NCI-H2196 treated with DMSO at 0.1 percent for 48 hours (cell line): ENCODE measurements around the gene KLHDC7B.
"Not testable (repeated sequence)": the region's sequence is repeated elsewhere in the genome, so short reads cannot be mapped to it uniquely, and the experiment has no call there.

ENCODE experiments used
- DNase-seq: peaks from one replicate; lab custom pipeline; 2025; ENCODE audit not compliant: unreplicated experiment; lab: John Stamatoyannopoulos, UW

KLHDC7B gene

DNA sequence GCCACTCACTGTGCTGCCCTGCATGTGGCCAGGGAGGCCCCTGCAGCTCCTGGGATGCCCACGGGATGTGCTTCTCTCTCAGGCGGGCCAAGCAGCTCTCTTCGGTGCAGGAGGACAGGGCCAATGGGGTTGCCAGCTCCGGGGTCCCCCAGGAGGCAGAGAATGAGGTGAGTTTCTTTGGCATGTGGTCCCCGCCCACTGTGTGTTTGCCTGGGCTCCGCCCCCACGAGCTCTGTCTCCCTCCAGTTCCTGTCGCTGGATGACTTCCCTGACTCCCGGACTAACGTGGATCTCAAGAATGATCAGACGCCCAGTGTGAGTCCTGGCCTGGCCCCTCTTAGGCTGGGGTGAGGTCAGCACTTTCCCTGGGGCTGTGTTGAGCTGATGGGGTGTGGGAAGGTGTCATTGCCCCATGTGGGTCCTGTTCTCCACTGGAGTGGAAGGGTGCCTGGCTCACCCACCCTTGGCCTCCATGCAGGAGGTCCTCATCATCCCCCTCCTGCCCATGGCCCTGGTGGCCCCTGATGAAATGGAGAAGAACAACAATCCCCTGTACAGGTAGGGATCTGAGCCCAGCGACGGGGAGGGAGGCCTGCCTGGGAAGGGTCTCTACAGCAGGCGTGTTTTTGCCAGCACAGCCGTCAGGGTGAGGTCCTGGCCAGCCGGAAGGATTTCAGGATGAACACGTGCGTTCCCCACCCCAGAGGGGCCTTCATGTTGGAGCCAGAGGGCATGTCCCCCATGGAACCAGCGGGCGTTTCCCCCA is 28.0 kb upstream of the KLHDC7B start:
- no peak for DNase-seq

DNA sequence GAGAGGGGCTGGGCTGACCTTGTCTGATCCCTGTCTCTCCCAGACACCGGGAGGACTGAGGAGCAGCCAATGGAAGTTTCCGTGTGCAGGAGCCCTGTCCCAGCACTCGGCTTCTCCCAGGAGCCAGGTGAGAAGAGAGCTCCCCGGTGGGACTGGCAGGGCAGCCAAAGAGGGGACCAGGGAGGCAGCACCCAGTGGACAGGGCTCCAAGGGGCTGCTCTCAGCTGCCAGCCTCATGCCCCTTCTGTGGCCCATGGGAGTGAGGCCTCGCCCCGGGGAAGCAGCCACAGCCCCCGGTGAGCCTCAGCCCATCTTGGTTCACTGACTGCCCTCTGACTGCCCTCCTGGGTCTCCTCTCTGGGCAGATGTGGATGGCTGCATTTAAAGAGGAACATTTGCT is 27.1 kb upstream of the KLHDC7B start:
- no peak for DNase-seq

- DNase-seq = no peak
Measured at GRCh38 chr22:50519151-50519550, 26.5 kb upstream of the KLHDC7B start.

DNA sequence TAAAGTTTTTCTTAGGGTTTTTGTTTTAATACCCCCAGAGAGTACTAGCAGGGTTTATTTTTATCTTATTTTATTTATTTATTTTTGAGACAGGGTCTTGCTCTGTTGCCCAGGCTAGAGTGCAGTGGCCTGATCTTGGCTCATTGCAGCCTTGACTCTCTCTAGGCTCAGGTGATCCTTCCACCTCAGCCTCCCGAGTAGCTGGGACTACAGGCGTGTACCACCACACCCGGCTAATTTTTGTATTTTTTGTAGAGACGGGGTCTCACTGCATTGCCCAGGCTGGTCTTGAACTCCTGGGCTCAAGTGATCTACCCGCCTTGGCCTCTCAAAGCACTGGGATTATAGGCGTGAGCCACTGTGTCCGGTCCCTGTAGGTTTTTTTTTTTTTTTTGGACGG is 25.5 kb upstream of the KLHDC7B start:
- DNase-seq = not testable (repeated sequence)

GRCh38 chr22:50520826-50521453 is 24.8 kb upstream of the KLHDC7B start:
- no peak for DNase-seq

- DNase-seq = no peak
Measured at GRCh38 chr22:50521710-50522109, 24.0 kb upstream of the KLHDC7B start.

- no peak for DNase-seq
Measured at GRCh38 chr22:50522208-50522805, 23.4 kb upstream of the KLHDC7B start.

DNA sequence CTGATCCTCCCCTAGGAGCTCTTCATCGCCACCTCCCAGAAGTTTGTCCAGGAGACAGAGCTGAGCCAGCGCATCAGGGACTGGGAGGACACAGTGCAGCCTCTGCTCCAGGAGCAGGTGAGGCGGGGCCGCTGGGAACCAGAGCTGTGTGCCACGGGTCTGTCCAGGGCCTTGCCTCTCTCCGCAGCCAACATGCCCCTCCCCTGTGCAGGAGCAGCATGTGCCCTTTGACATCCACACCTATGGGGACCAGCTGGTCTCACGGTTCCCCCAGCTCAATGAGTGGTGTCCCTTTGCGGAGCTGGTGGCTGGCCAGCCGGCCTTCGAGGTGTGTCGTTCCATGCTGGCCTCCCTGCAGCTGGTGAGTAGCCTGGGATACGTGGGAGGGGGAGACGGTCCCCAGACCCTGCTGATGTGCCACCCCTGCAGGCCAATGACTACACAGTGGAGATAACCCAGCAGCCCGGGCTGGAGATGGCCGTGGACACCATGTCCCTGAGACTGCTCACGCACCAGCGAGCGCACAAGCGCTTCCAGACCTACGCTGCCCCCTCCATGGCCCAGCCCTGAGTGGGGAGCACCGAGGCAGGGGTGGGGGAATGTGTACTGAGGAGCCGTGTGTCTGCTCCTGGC is 22.8 kb upstream of the KLHDC7B start:
- no peak for DNase-seq

GRCh38 chr22:50523458-50523805 is 22.3 kb upstream of the KLHDC7B start:
- DNase-seq = no peak

DNA sequence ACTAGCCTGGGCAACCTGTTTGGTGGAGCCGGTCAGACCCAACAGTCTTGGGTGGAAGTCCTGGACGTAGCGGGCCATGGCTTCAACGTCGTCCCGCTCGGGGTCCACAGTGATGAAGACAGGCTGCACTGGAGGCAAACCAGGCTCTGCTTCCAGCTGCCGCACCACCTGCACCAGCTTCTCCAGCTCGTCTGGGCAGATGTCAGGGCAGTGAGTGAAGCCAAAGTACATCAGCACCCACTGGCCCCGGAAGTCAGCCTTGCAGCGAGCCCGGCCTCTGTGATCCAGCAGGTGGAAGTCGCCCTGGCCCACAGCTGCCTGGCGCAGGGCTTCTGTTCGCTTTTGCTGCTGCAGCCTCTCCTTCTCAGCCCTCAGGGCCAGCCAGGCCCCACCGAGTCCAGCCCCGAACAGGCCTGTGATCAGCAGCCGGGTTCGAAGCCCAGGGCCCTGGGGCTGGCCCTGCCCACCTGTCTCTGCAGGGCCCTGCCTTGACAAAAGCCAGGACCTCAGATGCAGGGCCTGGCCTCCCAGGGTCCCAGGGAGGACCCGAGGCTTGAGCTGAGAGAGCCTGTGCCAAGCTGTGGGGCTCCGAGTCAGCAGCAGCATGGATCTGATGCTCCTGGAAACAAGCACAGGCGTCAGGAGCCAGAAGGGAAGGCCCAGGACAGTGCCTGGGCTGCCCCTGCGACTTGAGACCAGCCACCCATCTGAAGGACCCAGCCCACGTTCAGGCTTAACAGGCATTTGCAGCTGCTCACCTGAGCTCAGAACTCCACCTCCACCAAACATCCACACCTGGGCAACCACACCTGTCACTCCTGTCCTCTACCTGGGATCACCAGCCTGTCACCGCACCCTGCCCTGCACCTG is 21.7 kb upstream of the KLHDC7B start:
- no peak for DNase-seq

DNA sequence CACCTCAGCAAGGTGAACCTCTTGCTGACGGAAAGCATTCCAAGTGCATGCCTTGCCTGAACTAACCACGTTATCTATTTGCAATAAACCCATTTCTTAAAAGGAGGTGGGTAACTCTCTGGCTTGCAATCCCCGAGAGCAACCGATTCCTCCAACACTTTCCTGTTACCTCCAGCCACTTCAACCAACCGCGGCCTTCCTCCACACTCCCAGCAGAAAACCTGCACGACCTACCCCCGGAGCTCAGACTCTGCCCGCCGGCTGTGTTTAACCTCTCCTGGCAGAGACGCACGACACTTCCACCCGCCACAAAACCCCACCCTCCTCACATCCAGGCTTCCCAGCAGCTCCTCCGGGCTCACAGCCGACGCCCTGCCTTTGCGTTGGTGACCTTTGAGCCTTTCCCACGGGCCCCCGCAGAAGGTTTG is 21.0 kb upstream of the KLHDC7B start:
- no peak for DNase-seq

GRCh38 chr22:50525104-50525857 is 20.4 kb upstream of the KLHDC7B start, which contains the start of gene SCO2:
Gene SCO2, minus strand, starts transcription at chr22:50525598. Its CDS starts 1,187 bp downstream, at chr22:50524411.
- peak; percentile 83 for DNase-seq

- DNase-seq = no peak
Measured at GRCh38 chr22:50525858-50526107, 19.9 kb upstream of the KLHDC7B start.

GRCh38 chr22:50526108-50526833 is 19.4 kb upstream of the KLHDC7B start:
- peak; percentile 16 for DNase-seq

DNA sequence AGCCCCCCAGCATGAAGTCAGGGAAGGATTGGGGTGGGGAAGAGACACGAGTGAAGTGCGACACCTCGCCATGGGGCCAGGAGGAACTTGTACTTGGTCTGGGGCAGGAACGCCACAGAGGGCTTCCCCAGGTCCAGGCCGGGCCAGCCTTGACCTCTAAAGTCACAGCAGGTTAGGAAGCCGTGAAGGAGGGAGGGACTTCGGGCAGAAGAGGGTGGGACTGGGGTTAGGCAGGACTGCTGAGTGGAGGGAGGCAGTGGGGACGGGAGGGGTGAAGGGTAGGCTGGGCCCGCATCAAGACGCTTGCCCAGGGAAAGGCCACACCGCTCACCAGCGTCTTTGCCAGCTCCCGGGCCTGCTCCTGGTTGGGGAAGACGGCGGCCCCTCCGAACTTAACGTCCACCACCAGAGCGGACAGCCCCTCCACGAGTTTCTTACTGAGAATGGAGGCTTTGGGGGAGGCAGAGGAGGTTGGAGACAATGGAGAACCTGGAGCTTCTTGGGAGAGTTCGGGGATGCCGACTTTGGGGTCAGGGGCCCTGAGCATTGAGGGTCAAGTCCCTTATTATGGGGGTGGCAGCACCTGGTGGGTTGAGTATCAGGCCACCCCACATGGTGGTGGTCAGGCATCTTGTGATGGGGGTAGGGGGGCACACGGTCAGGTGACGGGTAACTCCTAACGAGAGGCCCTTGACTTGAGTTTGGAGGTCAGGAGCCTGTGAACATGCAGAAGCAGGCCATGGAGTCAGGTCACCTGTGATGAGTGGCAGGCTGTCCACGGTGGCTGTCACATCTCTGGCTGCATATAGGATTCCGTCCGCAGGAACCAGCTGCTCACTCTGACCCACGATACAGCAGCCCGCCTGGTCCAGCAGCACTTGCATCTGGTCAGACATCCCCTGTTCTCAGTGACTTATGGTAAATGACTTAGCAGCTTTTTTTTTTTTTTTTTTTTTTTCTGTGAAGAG is 18.6 kb upstream of the KLHDC7B start:
- DNase-seq = no peak

DNA sequence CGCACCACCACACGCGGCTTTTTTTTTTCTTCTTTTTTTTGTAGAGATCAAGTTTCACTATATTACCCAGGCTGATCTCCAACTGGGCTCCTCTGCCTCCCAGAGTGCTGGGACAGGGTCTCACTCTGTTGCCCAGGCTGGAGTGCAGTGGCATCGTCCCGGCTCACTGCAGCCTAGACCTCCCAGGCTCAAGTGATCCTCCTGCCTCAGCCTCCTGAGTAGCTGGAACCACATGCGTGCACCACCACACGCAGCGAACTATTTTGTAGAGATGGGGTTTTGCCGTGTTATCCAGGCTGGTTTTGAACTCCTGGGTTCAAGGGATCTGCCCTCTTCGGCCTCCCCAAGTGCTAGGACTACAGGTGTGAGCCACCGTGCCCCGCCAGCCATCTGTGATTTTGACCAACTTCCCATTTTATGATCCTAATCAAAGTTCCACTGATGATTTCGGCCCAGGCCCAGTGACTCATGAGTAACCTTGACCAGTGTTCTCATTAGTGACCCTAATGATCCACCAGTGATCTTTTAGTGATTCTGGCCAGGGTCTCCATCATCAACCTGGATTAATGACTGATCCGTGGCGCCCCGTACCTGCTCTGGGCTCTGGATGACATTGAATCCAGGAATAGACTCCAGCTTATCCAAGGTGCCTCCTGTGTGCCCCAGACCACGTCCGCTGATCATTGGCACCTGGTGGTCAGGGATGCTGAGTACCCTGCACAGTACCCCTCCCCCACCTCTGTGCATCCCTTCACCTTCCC is 17.6 kb upstream of the KLHDC7B start:
- DNase-seq = no peak

- DNase-seq = no peak
Measured at GRCh38 chr22:50528682-50529415, 16.9 kb upstream of the KLHDC7B start.
